DOHH2 (cell line): Measurements from ENCODE around the gene CD52.
A peak's percentile ranks its signal among the peaks of the same experiment; 100 is the strongest.

Experiments
- H3F3A ChIP-seq: fragments of 200-600 bp; sonication (generic), shearing (Covaris generic); 2 replicates; pipeline ENCODE4 v1.6.0; 2016; ENCODE audit warnings: antibody characterized with exemption, mild to moderate bottlenecking; ENCODE audit not compliant: control insufficient read depth, insufficient read depth
- H3K27ac ChIP-seq: fragments of 200-600 bp; sonication (generic); 2 replicates; pipeline ENCODE4 v1.5.1; 2014; ENCODE audit warnings: low read depth, mild to moderate bottlenecking, low read length, moderate library complexity
- H3K27me3 ChIP-seq: fragments of 200-600 bp; sonication (generic); 2 replicates; pipeline ENCODE4 v1.6.1; 2014; ENCODE audit warnings: mild to moderate bottlenecking, low read length, mixed read lengths; ENCODE audit not compliant: control insufficient read depth
- H3K36me3 ChIP-seq: fragments of 200-600 bp; sonication (generic); 2 replicates; pipeline ENCODE4 v1.6.1; 2014; ENCODE audit warnings: mild to moderate bottlenecking, low read length, moderate library complexity, mixed read lengths; ENCODE audit not compliant: control insufficient read depth
- H3K4me1 ChIP-seq: fragments of 200-600 bp; sonication (generic); 2 replicates; pipeline ENCODE4 v1.6.1; 2014; ENCODE audit warnings: mild to moderate bottlenecking, low read length, mixed read lengths; ENCODE audit not compliant: control insufficient read depth
- H3K4me2 ChIP-seq: fragments of 200-600 bp; sonication (generic); 2 replicates; pipeline ENCODE4 v1.6.0; 2014; ENCODE audit warnings: mild to moderate bottlenecking, low read length, moderate library complexity
- H3K4me3 ChIP-seq: fragments of 200-600 bp; sonication (generic); 2 replicates; pipeline ENCODE4 v1.5.1; 2014; ENCODE audit warnings: mild to moderate bottlenecking, low read length, mixed read lengths
- H3K79me2 ChIP-seq: fragments of 200-600 bp; sonication (generic); 2 replicates; pipeline ENCODE4 v1.6.1; 2014; ENCODE audit warnings: mild to moderate bottlenecking, low read length, mixed read lengths; ENCODE audit not compliant: control insufficient read depth
- H3K9me2 ChIP-seq: fragments of 200-600 bp; sonication (generic); replicated peaks from 2 replicates; pipeline ENCODE4 v1.6.1; 2014; ENCODE audit warnings: mild to moderate bottlenecking, low read length, mixed read lengths; ENCODE audit not compliant: control insufficient read depth
- H3K9me3 ChIP-seq: fragments of 200-600 bp; sonication (generic); 2 replicates; pipeline ENCODE4 v1.6.1; 2014; ENCODE audit warnings: antibody characterized with exemption, low read length, mixed read lengths; ENCODE audit not compliant: control insufficient read depth, insufficient read depth
- H4K20me1 ChIP-seq: fragments of 200-600 bp; sonication (generic); 2 replicates; pipeline ENCODE4 v1.6.0; 2014; ENCODE audit warnings: low read depth, mild to moderate bottlenecking, antibody characterized with exemption, low read length, moderate library complexity; ENCODE audit not compliant: control insufficient read depth, insufficient read depth
- EZH2phosphoT487 ChIP-seq: fragments of 200-600 bp; sonication (generic); IDR thresholded peaks from 2 replicates; pipeline ENCODE4 v1.6.1; 2017; ENCODE audit warnings: borderline replicate concordance, mild to moderate bottlenecking, antibody characterized with exemption, low read length, moderate library complexity, mixed read lengths
- TF ChIP-seq, protein P1 (sequence below): fragments of 200-600 bp; sonication (generic); IDR thresholded peaks from one replicate; pipeline ENCODE4 v1.5.1; 2014; ENCODE audit warnings: antibody characterized with exemption, mild to moderate bottlenecking, low read depth, low read length; ENCODE audit not compliant: poor library complexity, severe bottlenecking

CD52 gene

DNA sequence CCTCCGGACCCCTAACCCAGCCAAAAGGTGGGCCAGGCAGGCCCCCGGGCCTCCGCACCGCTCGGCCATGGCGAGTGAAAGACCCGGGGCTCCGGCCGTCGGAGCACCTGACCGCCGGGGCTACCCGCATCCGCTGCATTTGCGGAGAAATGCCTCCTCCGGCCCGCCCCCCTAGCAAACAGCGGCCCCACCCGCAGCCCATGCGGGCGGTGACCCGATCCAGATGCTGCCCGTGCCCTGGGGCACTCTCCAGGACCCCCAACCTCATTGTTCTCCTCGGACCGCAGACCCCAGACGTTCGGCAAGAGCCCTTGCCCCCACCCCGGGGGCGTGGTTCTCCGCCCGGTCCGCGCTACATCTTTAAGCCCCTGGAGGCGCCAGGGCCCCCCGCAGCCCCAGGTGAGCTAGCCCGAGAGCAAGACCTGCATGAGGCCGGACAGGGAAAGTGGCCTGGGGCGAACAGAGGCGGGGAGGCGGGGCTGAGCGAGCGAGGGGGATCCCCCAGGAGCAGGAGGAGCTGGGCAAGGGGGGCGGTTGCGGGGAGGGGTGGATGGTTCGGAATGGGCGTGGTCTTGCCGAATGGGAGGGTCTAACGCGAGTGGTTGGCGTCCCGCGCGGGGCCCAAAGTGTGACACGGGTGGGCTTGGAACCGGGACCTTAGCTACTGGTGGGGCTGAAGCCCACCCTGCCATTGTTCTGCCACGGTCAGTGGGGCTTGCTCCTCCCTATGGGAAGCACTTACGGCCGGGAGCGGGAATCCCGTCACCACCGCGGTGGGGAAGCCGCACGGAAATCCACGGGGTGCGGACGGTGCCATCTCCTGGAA lies 42.4 kb downstream of the CD52 start:
- peak; percentile 49; the same call in 1 of the 2 replicates for TF ChIP-seq EZH2phosphoT487
- TF ChIP-seq, protein P1, sequence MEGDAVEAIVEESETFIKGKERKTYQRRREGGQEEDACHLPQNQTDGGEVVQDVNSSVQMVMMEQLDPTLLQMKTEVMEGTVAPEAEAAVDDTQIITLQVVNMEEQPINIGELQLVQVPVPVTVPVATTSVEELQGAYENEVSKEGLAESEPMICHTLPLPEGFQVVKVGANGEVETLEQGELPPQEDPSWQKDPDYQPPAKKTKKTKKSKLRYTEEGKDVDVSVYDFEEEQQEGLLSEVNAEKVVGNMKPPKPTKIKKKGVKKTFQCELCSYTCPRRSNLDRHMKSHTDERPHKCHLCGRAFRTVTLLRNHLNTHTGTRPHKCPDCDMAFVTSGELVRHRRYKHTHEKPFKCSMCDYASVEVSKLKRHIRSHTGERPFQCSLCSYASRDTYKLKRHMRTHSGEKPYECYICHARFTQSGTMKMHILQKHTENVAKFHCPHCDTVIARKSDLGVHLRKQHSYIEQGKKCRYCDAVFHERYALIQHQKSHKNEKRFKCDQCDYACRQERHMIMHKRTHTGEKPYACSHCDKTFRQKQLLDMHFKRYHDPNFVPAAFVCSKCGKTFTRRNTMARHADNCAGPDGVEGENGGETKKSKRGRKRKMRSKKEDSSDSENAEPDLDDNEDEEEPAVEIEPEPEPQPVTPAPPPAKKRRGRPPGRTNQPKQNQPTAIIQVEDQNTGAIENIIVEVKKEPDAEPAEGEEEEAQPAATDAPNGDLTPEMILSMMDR: no peak
- Histone ChIP-seq H3K4me3 (no peak overlapping the region), H3K36me3 (no peaks in the 10 kb centered on the region), H3K79me2 (no peaks in the 10 kb centered on the region), H3K27ac (no peak overlapping the region), H3K4me1 (peaks cover 4% of the 10 kb centered on the region; the same call in 1 of the 2 replicates), H3K9me2 (no peaks in the 10 kb centered on the region), H3K27me3 (peaks cover 54% of the 10 kb centered on the region), H3K9me3 (no peaks in the 10 kb centered on the region), H4K20me1 (no peaks in the 10 kb centered on the region), H3K4me2 (no peak overlapping the region), H3F3A (no peaks in the 10 kb centered on the region)

DNA sequence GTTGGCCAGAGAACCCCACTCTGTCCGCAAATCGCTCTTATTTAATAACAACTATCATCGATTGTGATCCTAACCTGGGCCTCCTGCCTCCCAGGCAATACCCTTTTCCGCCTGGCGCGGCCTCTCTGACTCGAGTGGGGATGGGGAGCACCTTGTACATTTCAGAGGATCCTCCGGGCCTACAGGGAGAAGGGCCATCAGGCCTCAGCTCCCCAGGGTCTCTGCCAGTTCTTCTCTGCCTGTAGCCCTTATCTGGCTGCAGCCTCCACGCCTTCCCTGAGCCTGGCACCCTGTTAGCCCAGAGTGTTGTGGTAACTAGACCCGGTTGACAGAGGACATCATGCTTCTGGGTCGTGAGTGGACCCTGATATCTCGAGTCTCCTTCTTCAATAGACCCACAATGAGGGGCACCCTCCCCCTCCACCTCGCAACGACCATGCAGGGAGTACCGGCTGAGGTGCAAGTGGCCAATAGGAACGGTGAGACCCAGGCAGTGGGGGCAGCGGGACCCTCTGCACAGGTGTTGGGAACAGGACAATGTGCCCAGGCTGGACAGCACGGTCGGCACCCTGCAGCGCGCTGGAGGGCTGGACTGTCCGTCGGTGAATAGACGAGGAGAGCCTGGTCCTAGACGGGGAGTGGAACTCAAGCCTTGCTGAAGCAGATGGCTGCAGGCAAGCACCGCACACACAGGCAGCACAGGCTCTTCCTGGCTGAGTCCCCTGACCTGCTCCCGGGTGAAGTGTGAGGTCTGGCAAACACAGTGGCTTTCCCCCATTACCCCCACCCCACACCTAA lies 43.2 kb downstream of the CD52 start:
- Histone ChIP-seq H4K20me1 (no peaks in the 10 kb centered on the region), H3K4me2 (no peak overlapping the region), H3K79me2 (no peaks in the 10 kb centered on the region), H3K4me3 (no peak overlapping the region), H3K9me3 (no peaks in the 10 kb centered on the region), H3K27me3 (peaks cover 59% of the 10 kb centered on the region), H3K27ac (no peak overlapping the region), H3K4me1 (peaks cover 4% of the 10 kb centered on the region; the same call in 1 of the 2 replicates), H3F3A (no peaks in the 10 kb centered on the region), H3K36me3 (no peaks in the 10 kb centered on the region), H3K9me2 (no peaks in the 10 kb centered on the region)
- TF ChIP-seq, protein P1: no peak
- no peak for TF ChIP-seq EZH2phosphoT487

DNA sequence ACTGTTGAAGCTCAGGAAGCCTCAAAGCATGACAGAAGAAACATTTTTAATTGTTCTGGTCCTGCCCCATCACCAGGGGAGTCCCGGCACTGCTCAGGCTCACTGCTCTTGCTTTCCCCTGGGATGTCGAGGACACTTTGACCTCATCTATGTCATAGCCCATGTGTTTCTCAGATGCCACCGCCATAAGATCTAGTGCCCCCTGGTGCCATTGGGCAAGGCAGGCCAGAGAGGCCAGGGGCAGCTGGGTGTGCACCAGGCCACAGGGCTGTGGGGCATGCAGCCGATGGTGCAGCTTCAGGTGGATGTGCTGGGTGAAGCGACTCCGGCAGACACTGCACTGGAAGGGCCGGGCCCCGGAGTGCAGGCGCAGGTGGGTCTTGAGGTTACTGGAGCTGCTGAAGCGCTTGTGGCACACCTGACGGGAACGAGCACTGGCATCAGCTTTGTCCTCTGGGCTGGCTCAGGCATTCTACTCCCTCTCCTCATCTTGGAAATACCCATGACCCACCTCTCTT lies 43.9 kb downstream of the CD52 start:
- Histone ChIP-seq H3K36me3 (no peaks in the 10 kb centered on the region), H3K27ac (no peak overlapping the region), H3F3A (no peaks in the 10 kb centered on the region), H3K79me2 (no peaks in the 10 kb centered on the region), H3K9me3 (no peaks in the 10 kb centered on the region), H3K27me3 (peaks cover 59% of the 10 kb centered on the region), H3K4me3 (no peak overlapping the region), H3K4me2 (no peak overlapping the region), H3K4me1 (peaks cover 4% of the 10 kb centered on the region; the same call in 1 of the 2 replicates), H3K9me2 (no peaks in the 10 kb centered on the region), H4K20me1 (no peaks in the 10 kb centered on the region)
- TF ChIP-seq EZH2phosphoT487: no peak
- TF ChIP-seq, protein P1: no peak
